Lung (tissue), 12 donors: ENCODE measurements around the gene AOAH. TPM values are rescaled to one million over a fixed set of nuclear protein-coding genes. Genes with fewer than 3 reads are reported as not detected.

Experiments used
- ATAC-seq: fragments of 200-7000 bp; cut with Tn5 transposase; one replicate; pipeline ENCODE4 v1.9.1; 2020; ENCODE audit warnings: moderate number of reproducible peaks; ENCODE audit not compliant: insufficient read depth, low FRiP score
- DNase-seq, 3 donors: peaks; one replicate each; pipeline ENCODE4 v3.0.0-alpha.2; 2013 to 2017
- H3K27ac ChIP-seq, 2 donors: one replicate each; pipeline ENCODE4 v1.5.1; 2013; ENCODE audit warnings: mild to moderate bottlenecking in 2 of 2, moderate library complexity in 2 of 2, control low read depth in 1 of 2, inconsistent platforms in 1 of 2, low read depth in 1 of 2, low read length in 1 of 2
- H3K27me3 ChIP-seq, 3 donors: one replicate each; pipeline ENCODE4 v1.5.1; 2013; ENCODE audit warnings: low read length in 2 of 3; ENCODE audit not compliant: control insufficient read depth in 3 of 3, insufficient read depth in 3 of 3
- H3K36me3 ChIP-seq, 4 donors: one replicate each; pipeline ENCODE4 v1.5.1; 2013; ENCODE audit warnings: low read length in 4 of 4, mild to moderate bottlenecking in 1 of 4, moderate library complexity in 1 of 4; ENCODE audit not compliant: control insufficient read depth in 4 of 4, insufficient read depth in 4 of 4
- H3K4me1 ChIP-seq, 5 donors: one replicate each; pipeline ENCODE4 v1.5.1; 2013; ENCODE audit warnings: low read length in 5 of 5, mild to moderate bottlenecking in 2 of 5, moderate library complexity in 1 of 5; ENCODE audit not compliant: control insufficient read depth in 5 of 5, insufficient read depth in 5 of 5
- H3K4me3 ChIP-seq: one replicate; pipeline ENCODE4 v1.5.1; 2013; ENCODE audit warnings: mild to moderate bottlenecking, control low read depth, moderate library complexity
- H3K9ac ChIP-seq, 2 donors: one replicate each; pipeline ENCODE4 v1.5.1; 2013; ENCODE audit warnings: low read length in 2 of 2, control low read depth in 1 of 2; ENCODE audit not compliant: insufficient read depth in 1 of 2
- H3K9me3 ChIP-seq, 4 donors: one replicate each; pipeline ENCODE4 v1.5.1; 2013; ENCODE audit warnings: low read length in 3 of 4, mild to moderate bottlenecking in 1 of 4, moderate library complexity in 1 of 4; ENCODE audit not compliant: control insufficient read depth in 4 of 4, insufficient read depth in 3 of 4
- WGBS, 2 donors: extraction: QIAGEN DNeasy Blood & Tissue Kit; methylation state at CpG; one replicate each; pipeline ENCODE4 v1.1.7; 2013; 5-methylcytosine and 5-hydroxymethylcytosine counted together
- polyA plus RNA-seq, 2 donors: library from polyadenylated mRNA; stranded (reverse); fragments of 200-250 nt; gene quantifications; one replicate each; pipeline ENCODE4 v1.2.1, GENCODE V29; 2013
- total RNA-seq, 2 donors: library from RNA; depleted of rRNA in 1 of 2; stranded (reverse); fragments of >200 nt in 1 of 2; gene quantifications; one replicate each; pipeline ENCODE4 v1.2.1, GENCODE V29; 2014 to 2021
- TF ChIP-seq, protein P1 (sequence below): IDR thresholded peaks from 2 replicates; pipeline ENCODE4 v1.5.1; 2012; ENCODE audit warnings: mild to moderate bottlenecking; ENCODE audit errors: control extremely low read depth, extremely low read depth
- donor health status: control.
- donor health status: control.
- donor health status: Bipolar disorder and iron deficiency.
- donor health status: healthy.
- donor health status: DM: yes; HTN: yes; CAD: no.

Gene AOAH
- total and polyA plus RNA-seq, 4 donors, result 4.7 to 36.4 (median 29.0) TPM

DNA sequence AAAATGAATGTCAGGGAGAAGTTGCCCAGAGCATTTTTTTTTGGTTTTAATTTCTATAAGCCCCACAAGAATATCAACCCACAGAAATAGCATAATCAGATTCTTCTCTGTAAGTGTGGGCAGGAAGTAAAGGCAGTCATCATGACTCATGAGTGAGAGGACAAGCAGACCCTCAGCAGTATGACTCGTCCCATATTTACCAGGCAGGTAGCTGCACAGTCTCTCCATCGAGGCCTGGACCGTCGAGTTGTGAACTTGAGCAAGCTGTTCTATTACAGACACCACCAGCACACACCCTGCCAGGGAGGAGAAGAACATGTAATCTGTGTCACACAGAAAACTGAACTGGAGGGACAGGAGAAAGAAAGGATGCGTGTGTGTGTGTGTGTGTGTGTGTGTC lies 37.8 kb downstream of the AOAH start:
- no peak overlapping the region for H3K9ac ChIP-seq
- no peak for ATAC-seq
- TF ChIP-seq, protein P1, sequence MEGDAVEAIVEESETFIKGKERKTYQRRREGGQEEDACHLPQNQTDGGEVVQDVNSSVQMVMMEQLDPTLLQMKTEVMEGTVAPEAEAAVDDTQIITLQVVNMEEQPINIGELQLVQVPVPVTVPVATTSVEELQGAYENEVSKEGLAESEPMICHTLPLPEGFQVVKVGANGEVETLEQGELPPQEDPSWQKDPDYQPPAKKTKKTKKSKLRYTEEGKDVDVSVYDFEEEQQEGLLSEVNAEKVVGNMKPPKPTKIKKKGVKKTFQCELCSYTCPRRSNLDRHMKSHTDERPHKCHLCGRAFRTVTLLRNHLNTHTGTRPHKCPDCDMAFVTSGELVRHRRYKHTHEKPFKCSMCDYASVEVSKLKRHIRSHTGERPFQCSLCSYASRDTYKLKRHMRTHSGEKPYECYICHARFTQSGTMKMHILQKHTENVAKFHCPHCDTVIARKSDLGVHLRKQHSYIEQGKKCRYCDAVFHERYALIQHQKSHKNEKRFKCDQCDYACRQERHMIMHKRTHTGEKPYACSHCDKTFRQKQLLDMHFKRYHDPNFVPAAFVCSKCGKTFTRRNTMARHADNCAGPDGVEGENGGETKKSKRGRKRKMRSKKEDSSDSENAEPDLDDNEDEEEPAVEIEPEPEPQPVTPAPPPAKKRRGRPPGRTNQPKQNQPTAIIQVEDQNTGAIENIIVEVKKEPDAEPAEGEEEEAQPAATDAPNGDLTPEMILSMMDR, result no peak

DNA sequence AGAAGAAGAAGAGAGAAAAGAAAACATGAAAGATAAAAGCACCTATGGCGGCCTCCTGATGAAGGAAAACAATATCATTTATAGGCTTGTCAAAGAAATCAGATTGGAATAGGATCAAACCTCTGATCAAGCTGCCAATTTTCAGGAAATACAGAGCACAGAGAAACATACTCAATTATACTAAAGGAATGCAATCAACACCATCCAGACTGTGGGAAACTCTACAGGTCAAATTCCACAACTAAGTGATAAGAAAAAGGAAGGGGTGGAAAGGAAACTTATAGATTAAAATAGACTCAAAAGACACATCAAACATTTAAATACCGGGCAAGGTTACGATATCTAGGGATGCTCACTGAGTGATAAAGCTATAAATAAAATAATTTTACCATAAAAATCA lies 39.3 kb downstream of the AOAH start:
- TF ChIP-seq, protein P1, result no peak
- no peak for ATAC-seq
- WGBS, 2 donors, result 60 to 79% methylated on average over 3 of the region's 3 CpGs

More for the DNA sequence above, 37.8 kb downstream of the AOAH start:
- no peaks in the 10 kb centered on the region for H3K27me3 ChIP-seq
- WGBS, 2 donors, result 69 to 73% methylated on average over 5 of the region's 5 CpGs
- H3K4me3 ChIP-seq, result no peak overlapping the region
- no peaks in the 10 kb centered on the region for H3K36me3 ChIP-seq
- DNase-seq, result no peak
- H3K9me3 ChIP-seq, result no peaks in the 10 kb centered on the region
- no peaks in the 10 kb centered on the region for H3K4me1 ChIP-seq
- no peak overlapping the region for H3K27ac ChIP-seq

DNA sequence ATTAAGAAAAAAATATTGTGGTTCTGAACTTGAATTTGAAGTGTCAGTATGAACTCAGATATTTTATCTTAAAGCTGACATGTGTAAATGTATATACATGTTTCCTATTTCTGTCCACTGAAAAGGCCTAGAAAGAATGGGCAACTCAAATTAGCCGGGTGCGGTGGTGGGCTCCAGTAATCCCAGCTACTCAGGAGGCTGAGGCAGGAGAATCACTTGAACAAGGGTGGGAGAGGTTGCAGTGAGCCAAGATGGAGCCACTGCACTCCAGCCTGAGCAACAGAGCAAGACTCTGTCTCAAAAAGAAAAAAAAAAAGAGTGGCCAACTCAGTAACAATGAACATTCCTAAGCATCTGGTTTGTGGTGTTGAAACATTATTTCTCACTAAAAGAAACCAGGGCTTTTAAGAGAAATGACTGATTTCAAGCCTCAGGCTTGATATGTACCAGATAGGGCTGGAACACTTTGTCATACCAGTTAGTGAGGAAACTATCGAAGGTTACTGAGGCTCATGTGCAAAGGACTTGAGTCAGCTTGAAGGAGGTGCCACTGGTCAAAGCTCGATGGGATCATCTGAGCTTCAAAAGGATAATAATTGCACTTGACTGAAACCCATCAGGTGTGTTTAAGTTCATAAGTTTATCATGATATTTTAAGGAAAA lies 40.5 kb downstream of the AOAH start:
- ATAC-seq, result no peak
- 90 to 97% methylated on average over 4 of the region's 4 CpGs for WGBS, 2 donors

More for the DNA sequence above, 39.3 kb downstream of the AOAH start:
- no peaks in the 10 kb centered on the region for H3K36me3 ChIP-seq
- no peak overlapping the region for H3K27ac ChIP-seq
- no peaks in the 10 kb centered on the region for H3K9me3 ChIP-seq
- DNase-seq, result no peak
- H3K27me3 ChIP-seq, result no peaks in the 10 kb centered on the region
- H3K9ac ChIP-seq, result no peak overlapping the region
- H3K4me3 ChIP-seq, result no peak overlapping the region
- no peaks in the 10 kb centered on the region for H3K4me1 ChIP-seq

More for the DNA sequence above, 40.5 kb downstream of the AOAH start:
- H3K4me1 ChIP-seq, result no peaks in the 10 kb centered on the region
- no peak overlapping the region for H3K9ac ChIP-seq
- no peak overlapping the region for H3K27ac ChIP-seq
- DNase-seq, result no peak
- H3K27me3 ChIP-seq, result no peaks in the 10 kb centered on the region
- TF ChIP-seq, protein P1, result no peak
- H3K36me3 ChIP-seq, result no peaks in the 10 kb centered on the region
- H3K4me3 ChIP-seq, result no peak overlapping the region
- no peaks in the 10 kb centered on the region for H3K9me3 ChIP-seq
